ENCODE data around the gene SLC39A8.

GRCh38 chr4:102386966-102387365 lies 41.7 kb upstream of the SLC39A8 start:
- TF ChIP-seq CTCF (IDR thresholded peaks at IDR 0.05; ENCODE audit: insufficient read depth, low read length), result no peak
- TF ChIP-seq, protein P1, sequence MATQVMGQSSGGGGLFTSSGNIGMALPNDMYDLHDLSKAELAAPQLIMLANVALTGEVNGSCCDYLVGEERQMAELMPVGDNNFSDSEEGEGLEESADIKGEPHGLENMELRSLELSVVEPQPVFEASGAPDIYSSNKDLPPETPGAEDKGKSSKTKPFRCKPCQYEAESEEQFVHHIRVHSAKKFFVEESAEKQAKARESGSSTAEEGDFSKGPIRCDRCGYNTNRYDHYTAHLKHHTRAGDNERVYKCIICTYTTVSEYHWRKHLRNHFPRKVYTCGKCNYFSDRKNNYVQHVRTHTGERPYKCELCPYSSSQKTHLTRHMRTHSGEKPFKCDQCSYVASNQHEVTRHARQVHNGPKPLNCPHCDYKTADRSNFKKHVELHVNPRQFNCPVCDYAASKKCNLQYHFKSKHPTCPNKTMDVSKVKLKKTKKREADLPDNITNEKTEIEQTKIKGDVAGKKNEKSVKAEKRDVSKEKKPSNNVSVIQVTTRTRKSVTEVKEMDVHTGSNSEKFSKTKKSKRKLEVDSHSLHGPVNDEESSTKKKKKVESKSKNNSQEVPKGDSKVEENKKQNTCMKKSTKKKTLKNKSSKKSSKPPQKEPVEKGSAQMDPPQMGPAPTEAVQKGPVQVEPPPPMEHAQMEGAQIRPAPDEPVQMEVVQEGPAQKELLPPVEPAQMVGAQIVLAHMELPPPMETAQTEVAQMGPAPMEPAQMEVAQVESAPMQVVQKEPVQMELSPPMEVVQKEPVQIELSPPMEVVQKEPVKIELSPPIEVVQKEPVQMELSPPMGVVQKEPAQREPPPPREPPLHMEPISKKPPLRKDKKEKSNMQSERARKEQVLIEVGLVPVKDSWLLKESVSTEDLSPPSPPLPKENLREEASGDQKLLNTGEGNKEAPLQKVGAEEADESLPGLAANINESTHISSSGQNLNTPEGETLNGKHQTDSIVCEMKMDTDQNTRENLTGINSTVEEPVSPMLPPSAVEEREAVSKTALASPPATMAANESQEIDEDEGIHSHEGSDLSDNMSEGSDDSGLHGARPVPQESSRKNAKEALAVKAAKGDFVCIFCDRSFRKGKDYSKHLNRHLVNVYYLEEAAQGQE (IDR thresholded peaks at IDR 0.05; ENCODE audit: insufficient replicate concordance, low read depth), result no peak
- no peak for TF ChIP-seq GABPA (IDR thresholded peaks at IDR 0.05; ENCODE audit: low read depth)

Measured in HL-60 (cell line).